GM21526 (cell line): ENCODE results near the gene ATOSB.

Experiments
- ATAC-seq: cut with Tn5 transposase; IDR thresholded peaks from one replicate; pipeline ENCODE4 v1.9.1; 2021; ENCODE audit warnings: moderate library complexity; ENCODE audit not compliant: unreplicated experiment, low FRiP score

Gene ATOSB

GRCh38 chr9:35114840-35115628 lies 628 bp downstream of the ATOSB start:
- no peak for ATAC-seq

- ATAC-seq, result no peak
Measured at GRCh38 chr9:35114113-35114839, 1.4 kb downstream of the ATOSB start.

DNA sequence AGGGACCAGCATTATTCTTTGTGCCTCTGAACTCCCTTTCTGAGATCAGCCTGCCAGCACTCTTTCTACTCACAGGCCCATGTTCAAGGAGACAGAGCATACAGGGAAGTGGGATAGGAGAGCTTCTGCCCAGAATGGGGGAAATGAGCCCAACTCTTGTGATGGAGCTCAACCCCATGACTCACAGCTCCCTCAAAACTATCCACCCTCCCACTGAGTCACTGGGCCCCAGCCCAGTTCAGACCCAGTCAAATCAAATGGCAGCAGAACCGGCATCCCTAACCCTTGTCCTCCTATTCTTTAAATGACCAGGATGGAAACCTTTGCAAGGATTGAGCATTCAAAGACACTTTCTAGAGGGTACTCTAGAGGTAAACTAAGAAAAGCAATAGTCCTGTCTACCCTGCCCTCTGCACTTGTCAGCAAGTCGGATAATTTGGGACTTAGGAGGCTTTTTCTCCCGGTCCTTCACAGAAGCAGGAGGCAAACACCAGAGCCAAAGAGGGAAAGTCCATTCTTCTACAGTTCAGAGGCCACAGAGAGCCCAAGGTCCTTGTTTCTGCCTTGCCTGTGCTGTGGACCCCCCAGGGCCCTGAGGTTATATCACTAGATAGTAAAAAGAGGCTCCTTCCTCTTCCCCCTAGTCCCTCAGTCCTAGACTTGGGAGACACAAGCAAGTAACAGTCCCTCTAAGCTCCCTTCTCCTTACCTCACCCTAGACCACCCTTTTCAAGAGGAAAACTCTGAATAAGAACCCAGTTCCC lies 3.2 kb downstream of the ATOSB start:
- no peak for ATAC-seq

GRCh38 chr9:35111001-35111933 lies 4.4 kb downstream of the ATOSB start:
- peak; percentile 69 for ATAC-seq

GRCh38 chr9:35110327-35110761 lies 5.3 kb downstream of the ATOSB start:
- no peak for ATAC-seq

DNA sequence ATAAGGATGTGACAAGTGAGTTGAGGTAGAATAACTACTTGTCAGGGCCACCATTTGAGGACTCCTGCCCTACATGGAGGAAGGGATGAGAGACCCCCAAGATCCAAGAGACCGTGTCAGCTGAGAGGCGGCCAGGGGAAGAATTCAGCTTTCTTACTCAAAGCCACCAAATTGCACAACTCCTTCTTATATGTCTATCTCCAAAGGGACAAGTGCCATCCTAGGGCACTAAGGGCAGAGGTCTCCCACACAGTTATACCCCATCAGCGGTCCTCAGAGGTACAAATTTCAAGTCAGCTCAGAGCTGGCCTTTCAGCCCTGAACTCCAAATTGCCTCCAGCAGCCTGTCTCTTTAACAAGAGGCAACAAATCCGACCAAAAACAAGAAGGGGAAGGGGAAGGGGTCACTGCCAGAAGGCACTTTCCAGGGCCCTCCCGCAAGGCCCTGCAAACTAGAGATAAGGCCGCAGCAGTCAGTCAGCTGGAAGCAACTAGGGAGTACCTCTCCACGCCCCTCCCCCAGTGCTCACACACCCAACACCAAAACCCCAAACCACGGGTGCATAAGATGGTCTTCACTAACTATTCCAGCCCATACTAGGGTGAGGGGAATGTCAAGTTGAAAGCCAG lies 6.6 kb downstream of the ATOSB start:
- no peak for ATAC-seq

DNA sequence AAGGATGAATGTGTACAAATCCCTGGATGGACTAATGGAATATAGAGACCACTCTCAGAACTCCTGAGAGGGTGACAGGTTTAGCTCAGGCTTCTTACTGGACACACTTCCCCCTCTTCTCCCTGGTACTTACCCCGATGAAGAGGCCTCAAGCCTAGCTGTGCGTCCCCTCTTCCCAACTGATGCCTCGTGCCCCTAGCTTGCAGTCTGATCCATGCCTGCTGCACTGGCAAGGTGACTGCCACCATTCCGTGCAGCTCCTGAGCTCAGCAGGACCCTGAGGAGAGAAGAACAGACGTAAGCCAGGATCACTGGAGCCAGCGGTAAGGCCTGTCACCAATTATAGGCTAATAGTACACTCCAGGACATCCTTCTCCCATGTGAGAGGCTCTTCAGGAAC lies 7.2 kb downstream of the ATOSB start:
- no peak for ATAC-seq

DNA sequence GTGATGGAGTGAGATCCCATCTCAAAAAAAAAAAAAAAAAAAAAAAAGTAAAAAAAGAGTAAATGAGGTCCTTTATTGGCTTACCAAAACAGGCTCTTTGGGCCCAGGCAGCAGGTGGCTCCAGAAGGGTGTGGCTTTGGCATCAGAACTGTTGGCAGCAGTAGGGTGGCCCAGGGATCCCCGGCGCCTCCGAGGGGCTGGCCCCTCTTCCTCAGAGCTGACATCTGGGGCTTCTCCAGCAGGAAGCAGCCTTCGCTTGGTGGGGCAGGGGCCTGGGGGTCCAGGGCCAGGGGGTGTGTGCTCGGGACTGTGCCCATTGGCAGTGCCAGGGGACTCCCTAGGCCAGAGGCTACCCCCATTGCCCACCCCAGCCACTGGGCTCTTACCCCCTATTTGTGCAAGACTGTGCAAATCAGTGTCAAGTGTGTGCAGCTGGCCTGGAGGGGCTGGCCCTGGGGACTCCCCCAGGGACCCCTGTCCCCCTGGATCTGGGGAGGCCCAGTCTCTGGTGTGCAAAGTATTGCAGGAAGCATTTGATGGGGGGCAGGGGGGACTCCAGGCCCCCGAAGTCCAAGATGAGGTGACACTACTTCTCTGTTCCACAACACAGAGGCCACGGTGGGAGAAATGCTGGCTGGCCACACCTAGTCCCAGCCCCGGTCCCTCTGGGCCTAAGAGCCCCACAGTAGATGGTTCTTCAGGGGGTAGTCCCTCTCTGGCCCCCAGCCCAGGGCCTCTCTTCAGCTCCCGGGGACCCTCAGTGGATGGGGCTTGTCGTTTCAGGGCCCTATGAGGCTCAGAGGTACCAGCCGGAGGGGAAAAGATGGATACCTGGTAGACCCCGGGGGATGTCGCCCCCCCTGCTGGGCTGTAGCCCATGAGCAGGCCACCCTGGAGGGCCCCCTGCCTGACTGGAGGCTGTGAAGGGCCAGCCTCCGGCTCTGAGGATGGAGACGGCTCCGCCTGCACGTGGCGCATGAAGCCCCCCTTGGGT lies 8.1 kb downstream of the ATOSB start:
- ATAC-seq, result no peak

DNA sequence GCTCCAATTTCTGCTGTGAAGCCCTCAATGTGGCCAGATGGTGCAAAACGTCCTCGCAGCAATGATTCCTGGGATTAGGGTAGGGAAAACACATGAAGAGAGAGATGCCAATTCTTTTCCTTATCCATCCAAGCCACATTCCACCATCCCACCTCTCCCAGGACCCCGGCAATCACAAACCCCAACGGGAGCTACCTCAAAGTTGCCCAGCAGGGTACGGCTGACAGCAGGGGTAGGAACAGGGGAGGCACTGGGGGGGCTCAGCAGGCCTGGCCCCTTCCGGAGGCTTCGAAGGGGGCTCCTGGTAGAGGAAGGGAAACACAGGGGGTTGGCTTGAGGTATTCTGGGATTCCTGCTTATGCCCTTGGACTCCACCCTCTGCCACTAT lies 9.3 kb downstream of the ATOSB start:
- no peak for ATAC-seq

DNA sequence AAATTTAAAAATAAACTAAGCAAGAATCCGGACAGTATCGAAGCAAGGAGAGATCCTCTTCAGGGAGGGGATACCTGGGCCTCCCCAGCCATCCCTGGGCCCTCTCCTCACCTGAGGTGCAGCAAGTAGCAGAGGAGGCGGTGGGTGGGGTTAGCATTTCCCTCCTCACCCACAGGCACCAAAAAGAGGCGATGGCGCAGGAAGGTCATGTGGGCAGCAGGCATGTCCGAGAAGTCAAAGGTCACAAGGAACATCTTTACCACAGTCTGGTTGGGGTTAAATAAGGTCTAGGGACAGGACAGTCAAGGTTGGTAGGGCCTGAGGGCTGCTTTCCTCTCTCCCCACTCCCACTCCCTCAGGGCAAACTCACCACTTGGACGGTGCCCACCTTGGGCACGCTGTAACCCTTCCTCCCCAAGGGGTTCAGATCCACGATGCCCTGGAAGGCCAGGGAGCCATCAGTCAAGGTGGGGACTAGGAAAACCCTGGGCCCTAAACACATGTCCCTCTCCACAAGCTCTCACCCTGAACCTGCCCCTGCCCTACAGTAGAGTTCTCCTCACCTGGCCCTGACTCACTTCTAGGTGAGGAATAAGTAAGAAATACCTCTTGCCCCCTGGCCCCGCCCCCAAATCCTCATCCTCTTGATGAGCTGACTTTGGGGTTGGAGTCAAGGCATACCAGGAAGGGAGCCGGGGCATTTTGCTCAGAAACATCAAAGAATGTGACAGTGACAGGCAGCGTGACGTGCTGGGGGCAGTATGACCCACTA lies 9.9 kb downstream of the ATOSB start:
- no peak for ATAC-seq

DNA sequence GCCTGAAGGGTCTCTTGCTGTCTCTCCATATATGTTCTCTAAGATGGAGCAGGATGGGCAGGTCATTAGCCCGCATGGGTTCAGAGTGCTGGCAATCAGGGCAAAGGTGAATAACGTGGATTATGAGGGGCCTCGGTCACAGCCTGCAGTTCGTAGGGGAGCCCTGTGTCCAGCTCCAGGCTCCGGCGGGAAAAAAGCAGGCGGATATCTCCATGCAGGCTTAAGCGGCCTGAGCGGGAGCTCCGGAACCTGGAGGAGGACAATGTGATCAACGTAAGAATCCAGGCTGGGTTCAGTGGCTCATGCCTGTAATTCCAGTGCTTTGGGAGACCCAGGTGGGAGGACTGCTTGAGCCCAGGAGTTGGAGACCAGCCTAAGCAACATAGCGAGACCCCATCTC lies 10.5 kb downstream of the ATOSB start:
- ATAC-seq, result no peak

- ATAC-seq, result no peak
Measured at GRCh38 chr9:35104586-35104985, 11.1 kb downstream of the ATOSB start.

DNA sequence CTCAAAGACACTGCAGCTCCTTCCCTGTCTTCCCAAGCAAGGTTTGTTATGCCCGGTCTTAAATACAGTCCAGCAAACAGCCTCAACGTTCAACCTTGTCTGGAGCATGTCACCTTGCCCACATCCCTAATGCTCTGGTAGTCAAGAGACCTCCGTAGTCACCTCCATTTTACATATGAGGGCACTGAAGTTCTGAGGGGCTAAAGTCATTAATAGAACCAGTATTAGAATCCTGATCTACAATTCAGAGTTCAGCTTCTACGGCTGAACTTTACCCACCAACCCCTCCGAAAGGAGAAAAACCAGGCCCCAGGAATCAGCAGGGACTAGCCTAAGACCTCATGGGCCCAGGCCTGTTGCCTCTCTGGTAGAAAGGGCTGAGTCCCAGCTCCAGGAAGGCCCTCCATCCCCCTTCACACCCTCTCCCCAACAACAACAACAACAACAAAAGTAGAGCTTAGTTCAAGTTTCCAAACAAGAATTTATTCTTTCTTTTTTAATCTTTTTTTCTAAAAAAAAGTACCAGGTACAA lies 11.9 kb downstream of the ATOSB start:
- no peak for ATAC-seq

DNA sequence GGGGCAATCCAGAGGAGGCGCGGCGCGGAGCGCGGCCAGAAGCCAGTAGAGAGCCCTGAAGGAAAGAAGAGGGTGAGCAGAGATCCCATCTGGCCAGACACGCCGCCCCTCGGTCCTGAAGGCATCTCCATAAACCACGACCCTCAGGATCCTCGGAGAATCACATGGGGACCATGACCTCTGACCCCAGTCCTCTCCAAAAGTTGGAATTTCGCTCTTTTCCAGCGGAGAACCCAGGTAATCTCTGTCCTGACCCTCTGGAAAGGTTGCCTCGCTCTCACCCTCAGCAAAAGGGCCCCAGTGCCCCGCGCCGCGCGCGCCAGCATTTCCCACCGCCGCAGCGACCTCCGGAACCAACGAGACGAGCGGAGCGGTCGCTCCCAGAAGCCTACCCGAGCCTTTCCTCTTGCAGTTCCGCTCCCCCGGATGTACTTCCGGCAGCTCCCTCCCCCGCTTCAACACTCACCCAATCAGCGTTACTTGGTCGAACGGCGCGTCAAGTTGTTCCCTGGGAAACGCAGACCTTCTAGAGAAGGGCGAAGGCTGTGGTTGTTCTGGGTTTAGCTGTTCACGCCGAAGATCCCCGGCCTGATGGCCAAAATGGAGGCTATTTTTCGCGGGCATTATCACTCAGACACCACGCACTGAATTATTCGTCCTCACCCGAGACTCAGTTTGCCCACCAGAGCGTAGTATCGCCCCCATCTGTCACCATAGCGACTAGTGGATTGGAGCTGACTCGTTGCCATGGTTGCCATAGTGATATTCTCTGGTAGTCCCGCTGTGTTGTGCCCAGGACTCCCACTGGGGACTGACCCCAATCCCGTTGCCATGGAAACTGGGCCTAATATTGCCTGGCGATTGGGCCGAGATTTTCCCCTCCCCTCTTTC lies 12.6 kb downstream of the ATOSB start, which contains the start of gene STOML2:
TSS of gene STOML2 (minus strand) at position 363 of the 891 bp plus-strand sequence. CDS start at position 326, 37 bp downstream.
- ATAC-seq, result peak; percentile 88

DNA sequence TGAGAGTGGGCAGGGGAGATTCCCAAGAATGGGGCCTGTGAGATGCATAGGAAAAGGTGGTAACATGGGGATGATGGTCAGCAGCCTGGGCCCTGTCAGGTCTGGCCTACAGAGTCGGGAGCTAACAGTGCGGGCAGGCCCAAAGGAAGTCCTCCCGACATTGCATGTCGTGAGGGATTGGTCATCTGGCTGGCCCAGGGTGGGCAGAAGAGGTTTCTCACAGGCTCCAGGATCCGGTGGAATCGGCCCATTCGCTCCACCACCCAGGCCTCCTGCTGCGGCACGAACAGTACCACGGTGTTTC lies 13.2 kb downstream of the ATOSB start:
- ATAC-seq, result no peak

DNA sequence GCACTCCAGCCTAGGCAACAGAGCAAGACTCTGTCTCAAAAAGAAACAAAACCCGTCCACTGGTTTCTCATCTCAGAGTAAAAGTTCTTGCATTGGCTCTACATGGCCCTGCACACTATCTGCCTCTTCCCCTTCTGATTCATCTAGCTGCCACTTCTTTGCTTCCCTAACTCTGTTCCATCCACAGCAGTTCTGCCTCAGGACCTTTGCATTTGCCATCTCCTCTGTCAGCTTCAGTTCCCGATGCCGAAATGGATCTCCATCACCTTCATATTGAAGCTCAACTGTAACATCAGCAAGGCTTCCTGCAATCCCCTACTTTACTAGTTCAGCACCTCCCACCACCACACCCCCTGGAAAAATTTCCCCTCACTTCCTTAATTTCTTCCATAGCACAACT lies 18.1 kb downstream of the ATOSB start:
- no peak for ATAC-seq
